Measurements from ENCODE around the gene FILIP1.

GRCh38 chr6:75353644-75354043, 140.0 kb downstream of the FILIP1 start:
- no peak for TF ChIP-seq EZH2 (IDR thresholded peaks at IDR 0.05; ENCODE audit: insufficient read depth, low read length)
- TF ChIP-seq CTCF (IDR thresholded peaks at IDR 0.05; ENCODE audit: insufficient read depth, low read depth, low read length), result no peak
